G401.6 (cell line): ENCODE data around the gene TMEM208.

ENCODE experiments used
- FAIRE-seq: peaks from 2 replicates; lab custom pipeline; 2012; peaks lifted over from hg19 to GRCh38; lab: Jason Lieb, UNC

Gene TMEM208

GRCh38 chr16:67252609-67253497, 25.9 kb downstream of the TMEM208 start:
- no peak for FAIRE-seq

DNA sequence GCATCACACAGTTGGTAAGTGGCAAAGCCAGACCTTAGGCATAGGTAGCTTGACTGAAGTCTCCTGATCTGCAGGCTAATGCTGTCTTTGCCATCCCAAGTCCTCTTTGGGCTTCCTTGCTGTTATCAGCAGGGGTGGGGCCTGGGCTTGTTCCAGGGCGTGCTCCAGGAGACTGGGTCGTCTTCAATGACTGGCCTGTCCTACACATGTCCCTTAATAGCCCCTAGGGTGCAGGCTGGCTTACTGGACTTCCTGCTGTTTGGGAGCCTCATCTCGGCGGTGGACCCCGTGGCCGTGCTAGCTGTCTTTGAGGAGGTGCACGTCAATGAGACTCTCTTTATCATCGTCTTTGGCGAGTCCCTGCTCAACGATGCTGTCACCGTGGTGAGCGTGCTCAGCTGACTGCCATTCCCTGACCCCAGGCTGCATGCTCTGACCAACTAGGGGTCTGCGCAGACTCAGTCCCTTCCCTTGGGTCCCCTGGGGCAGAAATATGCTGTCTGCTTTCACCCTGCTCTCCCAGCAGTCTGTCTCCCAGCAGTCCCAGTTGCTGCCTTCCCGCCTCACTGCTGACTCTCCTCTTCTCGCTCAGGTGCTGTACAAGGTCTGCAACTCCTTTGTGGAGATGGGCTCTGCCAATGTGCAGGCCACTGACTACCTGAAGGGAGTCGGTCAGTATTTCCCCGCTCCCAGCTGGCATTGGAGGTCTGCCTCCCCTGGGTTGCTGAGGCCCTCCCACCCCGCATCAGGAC, 28.0 kb downstream of the TMEM208 start:
- FAIRE-seq: no peak

GRCh38 chr16:67255553-67256221, 28.8 kb downstream of the TMEM208 start:
- no peak for FAIRE-seq

DNA sequence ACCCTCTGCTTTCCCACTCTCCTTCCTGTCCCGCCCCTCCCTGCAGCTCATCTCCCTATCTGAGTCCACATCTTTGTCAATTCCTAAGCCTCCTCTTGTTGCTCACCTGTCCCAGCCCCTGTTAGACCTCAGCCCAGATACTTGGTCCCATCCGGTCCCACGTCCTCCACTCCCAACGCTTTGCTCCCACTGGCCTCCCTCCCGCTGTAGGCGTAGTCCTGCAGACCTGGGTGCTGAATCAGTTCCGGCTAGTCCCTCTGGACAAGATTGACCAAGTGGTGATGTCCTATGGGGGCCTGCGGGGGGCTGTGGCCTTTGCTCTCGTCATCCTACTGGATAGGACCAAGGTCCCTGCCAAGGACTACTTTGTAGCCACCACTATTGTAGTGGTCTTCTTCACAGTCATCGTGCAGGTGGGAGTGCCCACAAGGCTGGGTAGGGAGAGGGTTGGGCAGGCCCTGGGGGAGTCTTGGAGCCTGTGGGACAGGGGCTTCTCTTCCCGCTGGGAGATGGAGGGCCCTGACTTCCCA, 29.8 kb downstream of the TMEM208 start:
- no peak for FAIRE-seq

GRCh38 chr16:67257486-67258160, 30.7 kb downstream of the TMEM208 start:
- no peak for FAIRE-seq

- FAIRE-seq: no peak
These were observed 31.4 kb downstream of the TMEM208 start for GRCh38 chr16:67258161-67258835.

DNA sequence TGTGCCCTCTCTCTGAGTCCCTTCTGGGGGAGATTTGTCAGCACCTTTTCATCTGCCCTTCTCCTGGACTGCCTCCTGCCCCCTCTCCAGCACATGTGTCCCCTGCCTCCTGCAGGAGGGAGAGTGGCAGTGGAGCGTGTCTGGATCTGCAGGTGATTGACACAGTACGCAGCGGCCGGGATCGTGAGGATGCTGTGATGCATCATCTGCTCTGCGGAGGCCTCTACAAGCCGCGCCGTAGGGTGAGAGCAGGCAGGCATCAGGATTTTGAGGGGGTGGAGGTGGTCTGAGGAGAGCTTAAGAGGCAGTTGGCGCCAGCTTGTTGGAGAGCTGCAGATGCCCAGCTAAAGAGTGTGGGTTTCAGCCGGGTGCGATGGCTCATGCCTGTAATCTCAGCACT, 32.8 kb downstream of the TMEM208 start:
- FAIRE-seq: no peak

DNA sequence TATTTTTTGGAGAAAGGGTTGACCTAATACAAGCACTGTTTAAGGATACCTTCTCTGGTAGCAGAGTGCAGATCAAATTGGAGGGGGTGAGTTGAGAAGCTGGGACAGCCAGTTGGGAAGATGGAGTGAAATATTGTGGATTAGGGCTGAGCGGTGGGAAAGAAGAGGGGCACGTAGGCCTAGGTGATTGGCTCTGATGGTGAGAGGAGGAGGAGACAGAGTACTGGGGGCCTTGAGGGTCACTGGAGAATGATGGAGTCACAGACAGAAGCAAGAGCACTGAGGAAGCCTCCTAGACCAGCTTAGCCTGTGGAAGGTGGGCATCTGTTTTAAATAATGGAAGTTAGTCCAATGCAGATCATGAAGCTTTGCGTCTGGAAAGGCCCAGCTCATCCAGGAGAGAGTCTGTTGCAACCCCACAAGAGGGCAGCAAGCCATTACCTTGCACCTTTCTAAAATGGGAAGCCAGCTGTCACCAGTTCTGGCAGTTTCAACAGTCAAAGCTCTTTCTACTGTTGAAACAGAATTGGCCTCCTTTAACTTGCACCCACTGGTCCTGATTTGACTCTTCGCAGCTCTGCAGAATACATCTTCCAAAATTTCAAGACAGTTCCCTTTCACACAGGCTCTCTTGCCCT, 33.6 kb downstream of the TMEM208 start:
- FAIRE-seq: peak; percentile 76

DNA sequence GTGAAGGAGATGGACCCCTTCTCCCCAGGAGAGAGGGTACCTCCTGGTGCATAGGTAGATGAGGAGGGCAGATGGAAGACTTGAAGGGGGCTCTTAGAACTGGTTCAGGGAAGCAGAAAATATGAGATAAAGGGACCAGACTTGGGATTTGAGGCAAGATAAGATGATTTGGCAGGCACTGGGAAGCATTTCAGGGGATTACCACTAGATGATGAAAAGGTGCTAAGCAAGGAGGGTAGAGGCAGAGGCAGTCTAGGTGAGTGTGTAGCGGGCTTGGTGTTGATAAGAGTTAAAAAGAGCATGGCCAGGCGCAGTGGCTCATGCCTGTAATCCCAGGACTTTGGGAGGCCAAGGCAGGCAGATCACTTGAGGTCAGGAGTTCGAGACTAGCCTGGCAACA, 36.3 kb downstream of the TMEM208 start:
- FAIRE-seq: no peak

- FAIRE-seq: no peak
These were observed 37.3 kb downstream of the TMEM208 start for GRCh38 chr16:67264277-67264676.

GRCh38 chr16:67264866-67265265, 37.9 kb downstream of the TMEM208 start:
- FAIRE-seq: no peak

- FAIRE-seq: no peak
These were observed 38.9 kb downstream of the TMEM208 start for GRCh38 chr16:67265834-67266233.

- no peak for FAIRE-seq
These were observed 41.2 kb downstream of the TMEM208 start for GRCh38 chr16:67268136-67268579.

DNA sequence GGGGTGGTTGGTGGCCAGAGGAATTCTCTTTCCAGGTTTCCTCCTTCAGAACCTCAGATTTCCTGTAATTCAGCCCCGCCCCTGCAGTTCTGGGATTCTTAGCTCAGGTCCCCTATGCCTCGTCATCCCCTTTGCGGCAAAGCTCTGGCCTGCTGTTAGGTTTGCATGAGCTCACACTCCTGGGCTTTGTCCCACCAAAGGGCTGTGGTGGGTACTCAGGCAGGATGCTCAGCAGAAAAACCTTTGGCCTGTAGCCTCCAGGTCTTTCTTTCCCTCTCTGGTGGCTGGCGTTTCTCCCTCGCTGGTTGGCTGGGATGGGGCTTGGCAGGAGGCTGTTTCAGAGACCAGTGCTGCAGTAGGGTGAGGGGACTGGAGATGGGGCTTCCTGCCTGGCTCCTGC, 42.8 kb downstream of the TMEM208 start:
- FAIRE-seq: no peak

GRCh38 chr16:67270931-67271338, 44.0 kb downstream of the TMEM208 start:
- no peak for FAIRE-seq

GRCh38 chr16:67271446-67271845, 44.5 kb downstream of the TMEM208 start:
- FAIRE-seq: no peak

DNA sequence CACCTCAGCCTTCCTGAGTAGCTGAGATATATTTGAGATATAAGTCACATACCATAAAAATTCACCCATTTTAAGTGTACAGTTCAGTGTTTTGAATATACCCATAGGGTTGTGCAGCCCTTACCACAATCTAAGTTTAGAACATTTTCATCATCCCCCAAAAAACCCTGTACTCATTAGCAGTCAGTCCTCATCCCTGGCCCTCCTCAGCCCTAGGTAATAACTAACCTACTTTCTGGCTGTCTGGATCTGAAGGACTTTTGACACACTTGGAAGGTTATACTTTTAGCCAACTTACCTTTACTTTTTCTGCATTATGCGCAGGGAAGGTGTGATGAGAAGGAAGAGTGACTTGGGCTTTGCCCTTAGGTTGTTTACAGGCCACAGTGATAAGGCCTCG, 48.4 kb downstream of the TMEM208 start:
- no peak for FAIRE-seq

GRCh38 chr16:67277294-67277998, 50.5 kb downstream of the TMEM208 start:
- no peak for FAIRE-seq

GRCh38 chr16:67277999-67278772, 51.3 kb downstream of the TMEM208 start:
- FAIRE-seq: no peak
